Femur (tissue), 1 donor: ENCODE data around the gene NME8.

ENCODE experiments used
- DNase-seq: peaks from one replicate; pipeline ENCODE4 v3.0.0-alpha.2; 2017

NME8 gene

GRCh38 chr7:37942934-37943610 is 94.7 kb downstream of the NME8 start:
- DNase-seq: peak; percentile 87

- DNase-seq: peak; percentile 65
Measured at GRCh38 chr7:37943905-37944736, 95.7 kb downstream of the NME8 start.

- DNase-seq: no peak
Measured at GRCh38 chr7:37944737-37945054, 96.3 kb downstream of the NME8 start.

- no peak for DNase-seq
Measured at GRCh38 chr7:37945336-37945735, 96.9 kb downstream of the NME8 start.

GRCh38 chr7:37947138-37947940 is 98.9 kb downstream of the NME8 start:
- no peak for DNase-seq

GRCh38 chr7:37947941-37948210 is 99.5 kb downstream of the NME8 start:
- no peak for DNase-seq
